Heart left ventricle (tissue), 13 donors: Measurements from ENCODE around the gene GAP43.

ENCODE experiments used
- POLR2A ChIP-seq, 2 donors: fragments of 450-650 bp; IDR thresholded peaks; one replicate each; pipeline ENCODE4 v1.6.1; 2017; ENCODE audit warnings: antibody characterized with exemption in 2 of 2, mild to moderate bottlenecking in 2 of 2, moderate library complexity in 2 of 2
- TF ChIP-seq, protein P1 (sequence below), 12 donors: fragments of 200-600 bp; sonication (generic) in 4 of 12; IDR thresholded peaks; one replicate each; pipeline versions ENCODE4 v1.5.0 to v1.8.0; 2018 to 2022; ENCODE audit warnings: antibody characterized with exemption in 12 of 12, mild to moderate bottlenecking in 5 of 12
- donor health status: ischemic (EF 13 %, LVEDD 7.1; RV severe dilation, severe dysfunction).
- donor health status: DM: no; HTN: yes; CAD: no.
- donor health status: DM: no; HTN: no; CAD: no.
- donor health status: ischemic (EF 25% LVEDD 6.9; RV normal size, moderate dysfunction).
- donor health status: ischemic (EF 25% LVEDD 5.7; RV mildly dilated, moderate dysfunction).
- donor health status: ischemic (EF 35%, LVEDD 5.7; RV mildly dilated, moderate dysfunction).
- donor health status: nonischemic (EF 11% LVEDD 7.7; RV severe dilation, severe dysfunction).
- donor health status: DM: yes; HTN: yes; CAD: no.
- donor health status: PGD.
- donor health status: ischemic (EF 29% LVEDD 5.4; RV normal size, mild dysfunction).
- donor health status: nonischemic (EF 23%, LVEDD 6.1; RV moderate dilation, normal function).

DNA sequence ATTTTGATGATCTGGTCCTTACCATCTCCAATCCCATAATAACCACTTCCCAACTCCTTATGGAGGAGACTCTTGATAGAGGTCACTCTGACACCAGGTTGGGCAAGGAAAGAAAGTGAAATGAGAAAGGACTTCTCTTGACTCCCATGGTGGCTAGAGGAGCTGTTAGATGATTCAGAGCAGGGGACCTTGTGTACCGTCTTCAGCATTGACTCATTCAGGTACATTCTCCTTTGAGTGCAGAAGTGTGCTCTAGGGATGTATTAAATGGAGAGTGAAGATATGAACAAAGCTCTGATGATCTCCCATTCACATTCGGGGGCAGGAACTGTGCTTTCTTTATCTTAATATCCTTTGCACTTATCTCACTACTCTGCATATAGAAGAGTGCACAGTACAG is 46.3 kb upstream of the GAP43 start:
- TF ChIP-seq, protein P1, sequence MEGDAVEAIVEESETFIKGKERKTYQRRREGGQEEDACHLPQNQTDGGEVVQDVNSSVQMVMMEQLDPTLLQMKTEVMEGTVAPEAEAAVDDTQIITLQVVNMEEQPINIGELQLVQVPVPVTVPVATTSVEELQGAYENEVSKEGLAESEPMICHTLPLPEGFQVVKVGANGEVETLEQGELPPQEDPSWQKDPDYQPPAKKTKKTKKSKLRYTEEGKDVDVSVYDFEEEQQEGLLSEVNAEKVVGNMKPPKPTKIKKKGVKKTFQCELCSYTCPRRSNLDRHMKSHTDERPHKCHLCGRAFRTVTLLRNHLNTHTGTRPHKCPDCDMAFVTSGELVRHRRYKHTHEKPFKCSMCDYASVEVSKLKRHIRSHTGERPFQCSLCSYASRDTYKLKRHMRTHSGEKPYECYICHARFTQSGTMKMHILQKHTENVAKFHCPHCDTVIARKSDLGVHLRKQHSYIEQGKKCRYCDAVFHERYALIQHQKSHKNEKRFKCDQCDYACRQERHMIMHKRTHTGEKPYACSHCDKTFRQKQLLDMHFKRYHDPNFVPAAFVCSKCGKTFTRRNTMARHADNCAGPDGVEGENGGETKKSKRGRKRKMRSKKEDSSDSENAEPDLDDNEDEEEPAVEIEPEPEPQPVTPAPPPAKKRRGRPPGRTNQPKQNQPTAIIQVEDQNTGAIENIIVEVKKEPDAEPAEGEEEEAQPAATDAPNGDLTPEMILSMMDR (IDR thresholded peaks at IDR 0.05): no peak
- no peak for TF ChIP-seq POLR2A (IDR thresholded peaks at IDR 0.05)
